IPS-11a (cell line): ENCODE measurements around the gene CACNA1I.

Source experiments
- H3K4me3 ChIP-seq: one replicate; pipeline ENCODE4 v1.5.1; 2013; ENCODE audit warnings: low read depth, low read length, control low read depth

The CACNA1I gene

GRCh38 chr22:39567135-39567946 is 3.2 kb upstream of the CACNA1I start:
- no peak overlapping the region for H3K4me3 ChIP-seq

DNA sequence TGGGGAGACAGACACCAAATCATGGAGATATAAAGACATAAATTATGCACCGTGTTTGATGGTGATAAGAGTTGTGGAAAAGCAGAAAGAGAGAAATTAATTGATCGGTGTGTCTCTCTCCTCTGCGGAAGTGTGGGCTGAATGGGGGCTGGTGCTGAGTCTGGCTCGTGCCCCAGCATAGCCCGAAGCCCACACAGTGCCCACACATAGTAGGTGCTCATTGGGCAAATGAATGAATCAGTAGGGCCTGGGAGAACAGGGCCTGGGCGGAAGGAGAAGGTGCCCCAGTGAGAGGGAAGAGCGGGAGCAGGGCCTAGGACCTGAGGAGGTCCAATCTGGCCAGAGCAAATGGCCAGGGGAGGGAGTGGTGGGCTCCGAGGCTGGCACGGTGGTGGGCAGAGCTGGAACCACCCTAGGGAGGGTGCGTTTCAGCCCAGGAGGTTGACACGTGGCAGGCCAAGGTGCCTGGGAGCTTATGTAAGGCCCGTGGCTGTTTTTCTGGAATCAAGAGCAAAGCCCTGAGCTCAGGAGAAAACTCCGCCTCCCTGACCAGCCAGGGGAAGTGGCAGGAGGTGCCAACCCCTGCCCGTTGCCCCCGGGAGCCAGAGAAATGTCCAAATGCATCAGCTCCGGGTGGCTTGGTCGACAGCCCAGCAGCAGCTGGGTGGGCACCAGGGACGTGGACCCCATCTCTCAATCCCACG is 2.1 kb upstream of the CACNA1I start:
- no peak overlapping the region for H3K4me3 ChIP-seq

- no peak overlapping the region for H3K4me3 ChIP-seq
Measured at GRCh38 chr22:39569066-39569465, 1.5 kb upstream of the CACNA1I start.

DNA sequence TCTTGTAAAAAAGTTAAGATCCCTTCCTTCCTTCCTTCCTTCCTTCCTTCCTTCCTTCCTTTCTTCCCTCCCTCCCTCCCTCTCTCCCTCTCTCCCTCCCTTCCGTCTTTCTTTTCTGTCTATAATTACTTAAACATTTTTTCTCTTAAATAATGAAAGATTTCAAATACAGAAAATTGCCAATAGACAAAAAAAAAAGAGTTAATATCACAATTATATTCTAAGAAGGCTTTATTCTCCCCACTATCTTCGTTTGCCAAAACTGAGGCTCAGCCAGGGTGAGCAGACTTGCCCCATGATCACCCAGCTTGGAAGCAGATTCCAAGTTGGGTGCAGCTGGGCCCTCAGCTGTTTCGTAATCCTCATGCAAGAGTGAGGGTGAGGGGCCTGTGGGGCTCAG is 327 bp upstream of the CACNA1I start:
- no peak overlapping the region for H3K4me3 ChIP-seq

DNA sequence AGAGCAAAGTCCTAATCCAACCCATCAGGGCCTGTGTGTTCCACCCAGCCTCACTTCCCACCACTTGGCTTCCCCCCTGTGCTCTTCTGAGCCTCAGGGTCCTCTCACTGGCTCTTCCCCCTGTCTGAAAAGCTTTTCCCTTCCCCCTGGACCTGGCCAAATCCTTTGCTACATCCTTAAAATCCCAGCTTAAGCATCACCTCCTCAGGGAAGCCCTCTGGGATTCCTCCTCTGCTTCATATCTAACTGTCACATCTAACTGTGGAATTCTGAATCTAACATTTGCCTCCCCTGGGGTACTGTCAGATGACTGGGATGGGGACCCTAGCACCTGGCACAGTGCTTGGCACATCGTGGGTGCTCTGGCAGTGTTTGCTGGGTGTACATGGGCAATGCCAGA is 985 bp downstream of the CACNA1I start:
- no peak overlapping the region for H3K4me3 ChIP-seq

- no peak overlapping the region for H3K4me3 ChIP-seq
Measured at GRCh38 chr22:39574779-39575551, 4.4 kb downstream of the CACNA1I start.

- no peak overlapping the region for H3K4me3 ChIP-seq
Measured at GRCh38 chr22:39575552-39575825, 4.9 kb downstream of the CACNA1I start.

- no peak overlapping the region for H3K4me3 ChIP-seq
Measured at GRCh38 chr22:39576027-39576426, 5.5 kb downstream of the CACNA1I start.

DNA sequence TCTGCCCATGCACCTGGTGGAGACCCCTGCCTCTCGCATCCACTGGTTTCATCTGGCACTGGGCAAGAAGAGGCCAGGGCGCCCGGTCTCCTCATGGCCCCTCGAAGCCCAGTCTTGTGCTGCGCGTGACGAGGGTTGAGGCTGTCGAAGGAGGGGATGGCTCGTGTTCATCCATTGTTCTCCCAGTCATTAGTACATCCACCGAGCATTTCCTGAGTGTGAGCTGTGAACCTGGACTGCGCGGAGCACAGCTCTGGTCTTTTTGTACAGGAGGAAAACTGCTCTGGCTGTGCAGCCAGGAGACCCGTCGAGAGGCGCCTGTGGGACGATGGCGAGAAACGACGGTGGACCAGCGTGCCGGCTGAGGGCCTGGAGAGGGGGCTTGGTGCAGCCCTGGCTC is 6.8 kb downstream of the CACNA1I start:
- H3K4me3 ChIP-seq, result no peak overlapping the region

DNA sequence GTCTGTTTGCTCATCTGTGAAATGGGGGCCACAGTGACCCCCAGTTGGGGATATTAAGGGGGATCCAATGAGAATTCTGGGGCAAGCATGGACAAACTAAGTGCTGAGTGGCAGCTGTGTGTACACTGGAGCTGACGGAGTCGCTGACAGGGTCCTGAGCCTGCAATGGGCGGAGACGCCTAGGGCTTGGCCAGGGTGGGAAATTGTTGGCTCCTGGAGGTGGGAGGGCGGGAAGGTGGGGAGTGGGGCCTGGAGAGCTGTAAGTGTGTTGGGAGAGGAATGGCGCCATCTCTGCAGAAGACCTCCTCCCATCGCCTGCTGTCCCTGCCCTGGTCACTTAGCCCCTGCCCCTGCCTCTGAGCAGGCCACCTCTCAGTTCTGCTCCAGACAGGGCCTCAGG is 7.3 kb downstream of the CACNA1I start:
- H3K4me3 ChIP-seq, result no peak overlapping the region

DNA sequence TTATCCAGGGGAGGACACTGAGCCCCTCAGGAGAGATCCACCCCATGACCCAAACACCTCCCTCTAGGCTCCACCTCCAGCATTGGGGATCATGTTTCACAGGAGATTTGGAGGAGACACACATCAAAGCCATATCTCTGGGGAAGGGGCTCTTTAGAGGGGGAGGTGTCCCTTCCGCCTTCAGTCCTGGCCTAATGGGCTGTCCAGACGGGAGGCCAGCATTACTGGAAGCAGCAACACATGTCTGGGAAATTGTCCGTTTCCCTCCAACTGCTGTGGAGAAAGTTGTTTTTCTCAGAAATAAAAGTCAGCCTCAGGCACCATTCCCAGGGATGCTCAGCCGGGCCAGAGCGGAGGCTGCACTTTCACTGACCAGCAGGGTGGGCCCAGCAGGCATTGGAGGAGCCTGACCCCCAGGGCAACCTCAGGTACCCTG is 9.5 kb downstream of the CACNA1I start:
- no peak overlapping the region for H3K4me3 ChIP-seq

DNA sequence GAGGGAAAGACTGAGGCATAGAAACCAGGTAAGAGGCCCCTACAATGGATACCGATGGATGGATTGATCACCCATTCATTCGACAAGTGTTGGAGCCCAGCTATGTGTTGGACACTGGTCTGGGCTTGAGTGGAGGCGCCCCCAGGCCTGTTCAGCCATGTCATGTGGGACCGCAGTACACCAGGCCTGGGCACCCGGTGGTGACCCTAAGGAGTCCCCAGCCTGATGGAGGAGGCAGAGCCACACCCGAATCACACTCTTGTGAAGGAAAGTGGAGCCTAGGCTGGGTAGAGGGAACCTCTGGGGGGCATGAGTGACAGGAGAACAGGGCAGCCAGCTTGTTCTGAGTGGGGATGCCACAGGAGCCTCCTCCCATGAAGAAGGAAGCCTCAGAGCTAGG is 10.2 kb downstream of the CACNA1I start:
- H3K4me3 ChIP-seq, result no peak overlapping the region

DNA sequence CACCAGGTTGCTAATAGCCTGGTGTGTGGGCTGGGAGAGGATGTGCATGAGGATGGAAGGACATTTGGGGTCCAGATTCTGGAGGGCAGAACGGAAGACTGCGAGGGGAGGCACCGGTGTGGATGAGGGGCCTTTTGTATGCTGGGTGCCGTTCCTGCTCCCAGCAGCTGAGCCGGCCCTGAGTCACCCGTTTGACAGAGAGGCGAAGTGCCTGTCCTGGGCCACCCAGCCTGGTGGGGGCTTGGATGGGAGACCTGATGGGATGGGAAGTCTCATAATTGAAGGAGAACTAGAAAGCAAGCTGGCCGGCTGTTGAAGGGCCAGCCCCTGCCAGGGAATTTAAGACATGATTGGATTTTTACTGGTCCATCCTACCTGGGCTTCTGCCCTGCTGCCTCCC is 10.8 kb downstream of the CACNA1I start:
- H3K4me3 ChIP-seq, result no peak overlapping the region

- H3K4me3 ChIP-seq, result no peak overlapping the region
Measured at GRCh38 chr22:39583066-39583667, 12.6 kb downstream of the CACNA1I start.

DNA sequence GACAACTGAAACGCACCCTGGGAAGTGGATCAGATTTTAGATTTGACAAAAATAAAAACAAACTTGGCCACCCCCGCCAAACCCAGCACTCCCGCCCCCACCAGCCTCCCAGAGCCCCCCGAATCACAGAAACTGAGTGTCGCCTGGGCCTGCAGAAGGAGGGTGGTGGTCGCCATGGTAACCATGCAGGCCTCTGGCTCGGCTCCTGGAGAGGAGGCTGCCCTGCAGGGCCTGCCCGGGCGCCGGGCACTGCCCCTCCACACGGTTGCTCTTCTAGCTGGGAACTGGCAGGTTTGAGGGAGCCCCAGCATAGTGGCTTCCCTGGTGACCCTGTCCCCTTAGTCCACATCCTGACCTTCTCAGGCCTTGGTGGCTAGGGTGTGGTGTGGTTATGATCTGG is 19.3 kb downstream of the CACNA1I start:
- H3K4me3 ChIP-seq, result no peak overlapping the region

- no peak overlapping the region for H3K4me3 ChIP-seq
Measured at GRCh38 chr22:39592081-39593065, 21.8 kb downstream of the CACNA1I start.

DNA sequence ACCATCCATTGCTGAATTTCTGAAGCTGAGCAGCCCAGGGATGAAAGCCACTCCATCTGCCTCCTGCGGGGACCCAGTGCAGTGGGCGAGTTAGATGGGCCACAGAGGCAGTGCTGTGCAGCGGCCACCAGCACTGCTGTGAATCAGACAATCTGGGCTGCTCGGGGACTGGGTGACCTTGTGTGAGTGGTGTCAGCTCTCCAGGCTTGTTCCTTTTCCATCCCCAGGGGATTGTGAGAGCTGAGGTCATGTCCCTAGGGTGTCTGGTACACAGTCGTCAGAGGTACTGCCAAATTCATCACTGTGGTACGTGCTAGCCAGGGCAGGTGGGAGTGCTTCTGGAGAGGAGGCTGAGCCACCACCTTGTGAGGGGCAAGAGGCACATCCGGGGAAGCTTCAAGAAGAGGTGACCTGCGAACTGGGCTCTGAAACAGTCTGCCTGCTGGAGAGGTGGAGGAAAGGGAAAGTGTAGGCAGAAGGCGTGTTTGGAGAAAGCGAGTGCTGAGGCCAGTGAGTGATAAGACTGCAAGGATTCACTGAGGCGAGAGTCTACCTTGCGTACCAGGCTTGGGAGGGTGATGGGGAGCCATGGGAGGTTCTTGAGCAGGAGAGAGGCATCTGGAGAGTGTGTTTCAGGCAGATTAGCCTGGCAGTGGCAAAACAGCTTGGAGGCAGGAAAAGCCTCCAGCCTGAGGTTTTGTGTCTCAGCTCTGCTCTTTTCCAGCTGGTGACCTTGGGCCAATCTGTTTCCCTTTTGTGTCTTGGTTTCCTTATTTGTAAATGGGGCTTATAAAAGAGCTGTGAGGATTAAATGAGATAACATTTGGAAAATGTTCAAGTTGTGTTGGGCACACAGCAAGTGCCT is 22.7 kb downstream of the CACNA1I start:
- H3K4me3 ChIP-seq, result no peak overlapping the region

- no peak overlapping the region for H3K4me3 ChIP-seq
Measured at GRCh38 chr22:39593931-39594285, 23.4 kb downstream of the CACNA1I start.

- no peak overlapping the region for H3K4me3 ChIP-seq
Measured at GRCh38 chr22:39594411-39594810, 23.9 kb downstream of the CACNA1I start.
